ENCODE measurements around the gene EVC2. TPM values are rescaled to one million over a fixed set of nuclear protein-coding genes. Genes with fewer than 3 reads are reported as not detected.

EVC2 gene
- polyA plus RNA-seq, 1 donor (not counting 4 experiments of a cell fraction or from before 2014, with no cell fraction given): 1.7 TPM

- Histone ChIP-seq H3K4me2 (ENCODE audit: control insufficient read depth, extremely low read depth, insufficient read depth, low read depth, low read length) (no peak overlapping the region), H2AFZ (ENCODE audit: control insufficient read depth, low read length) (no peak overlapping the region), H3K79me2 (ENCODE audit: control insufficient read depth, insufficient read depth, low read length) (no peaks in the 10 kb centered on the region), H3K4me1 (ENCODE audit: control insufficient read depth, extremely low read depth, insufficient read depth, low read length) (no peaks in the 10 kb centered on the region), H3K9ac (ENCODE audit: control insufficient read depth, extremely low read depth, insufficient read depth, low read length) (no peak overlapping the region), H3K27me3 (ENCODE audit: control insufficient read depth, extremely low read depth, insufficient read depth, low read length) (no peaks in the 10 kb centered on the region), H3K9me1 (ENCODE audit: control insufficient read depth, extremely low read depth, insufficient read depth, low read length) (no peaks in the 10 kb centered on the region), H4K20me1 (ENCODE audit: control insufficient read depth, extremely low read depth, insufficient read depth, low read length) (no peaks in the 10 kb centered on the region), H3K4me3 (ENCODE audit: control insufficient read depth in 2 of 3, extremely low read depth in 1 of 3, insufficient read depth in 2 of 3, low read depth in 1 of 3, low read length in 3 of 3) (no peak overlapping the region), H3K36me3 (ENCODE audit: control insufficient read depth in 2 of 2, extremely low read depth in 1 of 2, insufficient read depth in 2 of 2, low read length in 2 of 2) (peaks cover 0 to 2% of the 10 kb centered on the region in 2 experiments), H3K27ac (ENCODE audit: control insufficient read depth, insufficient read depth, low read length) (no peak overlapping the region), H3K9me3 (ENCODE audit: control insufficient read depth, low read depth, low read length) (no peaks in the 10 kb centered on the region)
- FAIRE-seq (no peak), DNase-seq (ENCODE audit: low read depth, low spot score) (no peak)
- dilution Hi-C loops (cut with MboI; ENCODE audit: extremely low pct_ligation_motif_present, low sequenced_read_pairs): no loop called here
- TF ChIP-seq CTCF (optimal IDR thresholded peaks at IDR 0.05 in 1 of 3, IDR thresholded peaks at IDR 0.05 in 1 of 3, conservative IDR thresholded peaks at IDR 0.05 in 1 of 3; ENCODE audit: extremely low read depth in 1 of 3, insufficient read depth in 2 of 3, low read length in 3 of 3) (no peak), EZH2 (IDR thresholded peaks at IDR 0.05; ENCODE audit: low read length) (no peak)
These were observed 160.6 kb downstream of the EVC2 start for GRCh38 chr4:5547651-5548249.

- Histone ChIP-seq H3K4me1 (ENCODE audit: control insufficient read depth, extremely low read depth, insufficient read depth, low read length) (no peaks in the 10 kb centered on the region), H3K27ac (ENCODE audit: control insufficient read depth, insufficient read depth, low read length) (no peak overlapping the region), H3K9me3 (ENCODE audit: control insufficient read depth, low read depth, low read length) (no peaks in the 10 kb centered on the region), H3K4me3 (ENCODE audit: control insufficient read depth in 2 of 3, extremely low read depth in 1 of 3, insufficient read depth in 2 of 3, low read depth in 1 of 3, low read length in 3 of 3) (no peak overlapping the region), H3K27me3 (ENCODE audit: control insufficient read depth, extremely low read depth, insufficient read depth, low read length) (no peaks in the 10 kb centered on the region), H3K36me3 (ENCODE audit: control insufficient read depth in 2 of 2, extremely low read depth in 1 of 2, insufficient read depth in 2 of 2, low read length in 2 of 2) (peaks cover 0 to 5% of the 10 kb centered on the region in 2 experiments), H4K20me1 (ENCODE audit: control insufficient read depth, extremely low read depth, insufficient read depth, low read length) (no peaks in the 10 kb centered on the region), H3K9me1 (ENCODE audit: control insufficient read depth, extremely low read depth, insufficient read depth, low read length) (no peaks in the 10 kb centered on the region), H3K9ac (ENCODE audit: control insufficient read depth, extremely low read depth, insufficient read depth, low read length) (no peak overlapping the region), H3K79me2 (ENCODE audit: control insufficient read depth, insufficient read depth, low read length) (no peaks in the 10 kb centered on the region), H2AFZ (ENCODE audit: control insufficient read depth, low read length) (no peak overlapping the region), H3K4me2 (ENCODE audit: control insufficient read depth, extremely low read depth, insufficient read depth, low read depth, low read length) (no peak overlapping the region)
- DNase-seq (ENCODE audit: low read depth, low spot score): no peak
- no peak for TF ChIP-seq CTCF (optimal IDR thresholded peaks at IDR 0.05 in 1 of 3, IDR thresholded peaks at IDR 0.05 in 1 of 3, conservative IDR thresholded peaks at IDR 0.05 in 1 of 3; ENCODE audit: extremely low read depth in 1 of 3, insufficient read depth in 2 of 3, low read length in 3 of 3)
- TF ChIP-seq EZH2 (IDR thresholded peaks at IDR 0.05; ENCODE audit: low read length): no peak
- dilution Hi-C loops (cut with MboI; ENCODE audit: extremely low pct_ligation_motif_present, low sequenced_read_pairs): no loop called here
- FAIRE-seq: no peak
These were observed 163.1 kb downstream of the EVC2 start for GRCh38 chr4:5545271-5545670.
